ENCODE measurements around the gene WDR1.
"Not testable (repeated sequence)": the region's sequence is repeated elsewhere in the genome, so short reads cannot be mapped to it uniquely, and the experiment has no call there.

WDR1 gene

GRCh38 chr4:10151182-10151581 is 34.6 kb upstream of the WDR1 start:
- Mint-ChIP-seq H3K4me1 (peaks cover 21% of the 10 kb centered on the region), H3K9me3 (no peaks in the 10 kb centered on the region), H3K27ac (peak overlapping the region; percentile 87), H3K4me3 (no peak overlapping the region), H3K36me3 (no peaks in the 10 kb centered on the region), H3K27me3 (peaks cover 14% of the 10 kb centered on the region)
- ATAC-seq (ENCODE audit: low read depth), result peak; percentile 98
- peak; percentile 45 to 63 for DNase-seq (ENCODE audit: low spot score in 2 of 2)

DNA sequence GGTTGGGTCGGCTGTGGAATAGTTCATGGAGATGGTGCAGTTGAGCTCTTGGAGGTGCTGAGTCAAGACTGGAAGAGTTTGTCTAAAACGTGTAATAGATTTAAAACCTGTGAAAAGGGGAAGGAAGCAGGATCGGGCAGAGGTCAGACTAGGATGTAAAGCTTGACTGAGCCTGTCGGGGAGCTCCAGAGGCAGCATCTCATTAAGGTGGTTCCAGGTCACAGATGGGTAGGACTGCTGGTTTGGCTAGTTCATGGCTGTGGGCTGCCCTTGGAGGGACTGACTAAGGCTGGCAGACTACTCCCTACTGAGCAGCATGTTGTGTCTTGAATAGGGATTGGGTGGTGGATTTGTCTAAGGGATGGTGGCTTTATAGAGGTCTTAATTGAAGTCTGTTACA is 28.4 kb upstream of the WDR1 start:
- Mint-ChIP-seq H3K27me3 (peaks cover 8% of the 10 kb centered on the region), H3K4me1 (peaks cover 14% of the 10 kb centered on the region), H3K36me3 (no peaks in the 10 kb centered on the region), H3K9me3 (no peaks in the 10 kb centered on the region), H3K4me3 (no peak overlapping the region), H3K27ac (no peak overlapping the region)
- ATAC-seq (ENCODE audit: low read depth) (peak; percentile 92), DNase-seq (ENCODE audit: low spot score in 2 of 2) (peak in 1 of 2 donors; percentile 22)

DNA sequence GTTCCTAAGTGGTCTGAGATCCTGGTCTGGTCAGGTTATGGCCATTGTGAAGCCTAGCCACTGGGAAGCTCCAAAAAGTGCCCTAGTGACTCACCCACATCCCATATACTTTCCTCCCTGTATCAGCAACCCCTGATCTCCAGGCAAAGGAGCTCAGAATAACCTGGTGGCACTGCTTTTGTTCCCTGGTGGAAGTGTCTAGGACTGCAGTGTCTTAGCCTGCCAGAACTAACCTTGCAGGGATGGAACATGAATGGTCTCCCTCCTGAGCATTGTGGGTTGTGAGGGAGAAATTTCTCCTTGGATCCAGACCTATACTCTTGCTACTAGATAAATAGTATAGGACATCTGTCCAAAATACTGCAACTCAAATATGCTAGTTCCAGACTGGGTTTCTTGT is 27.9 kb upstream of the WDR1 start:
- Mint-ChIP-seq H3K4me1 (peaks cover 12% of the 10 kb centered on the region), H3K27ac (no peak overlapping the region), H3K4me3 (no peak overlapping the region), H3K9me3 (no peaks in the 10 kb centered on the region), H3K27me3 (peaks cover 8% of the 10 kb centered on the region), H3K36me3 (no peaks in the 10 kb centered on the region)
- ATAC-seq (ENCODE audit: low read depth), result no peak
- DNase-seq (ENCODE audit: low spot score in 2 of 2), result no peak

DNA sequence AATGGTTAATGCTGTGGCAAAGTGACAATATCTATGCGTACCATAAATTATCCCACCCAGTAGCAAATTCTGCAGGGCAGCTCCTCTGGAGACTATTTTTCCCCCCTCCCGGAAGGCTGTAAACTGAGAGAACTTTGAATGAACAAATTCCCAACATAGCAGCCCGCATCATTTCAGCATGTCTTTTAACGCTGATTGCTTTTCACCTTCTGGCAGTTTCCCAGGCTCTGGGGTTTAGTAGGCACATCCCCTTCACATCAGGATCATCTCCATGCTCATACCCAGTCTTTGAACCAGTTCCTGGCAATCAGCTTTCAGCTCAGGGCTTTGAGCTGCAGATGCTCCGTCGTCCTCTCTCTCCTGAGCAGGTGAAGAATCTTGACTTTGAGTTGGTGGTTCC is 26.6 kb upstream of the WDR1 start:
- DNase-seq (ENCODE audit: low spot score in 2 of 2), result no peak
- H3K9me3 Mint-ChIP-seq, result no peaks in the 10 kb centered on the region
- ATAC-seq (ENCODE audit: low read depth), result no peak
- no peak overlapping the region for H3K27ac Mint-ChIP-seq
- H3K27me3 Mint-ChIP-seq, result peaks cover 6% of the 10 kb centered on the region
- peaks cover 12% of the 10 kb centered on the region for H3K4me1 Mint-ChIP-seq
- no peak overlapping the region for H3K4me3 Mint-ChIP-seq
- H3K36me3 Mint-ChIP-seq, result no peaks in the 10 kb centered on the region

GRCh38 chr4:10140866-10141759 is 24.5 kb upstream of the WDR1 start:
- Mint-ChIP-seq H3K4me3 (no peak overlapping the region), H3K27me3 (peaks cover 6% of the 10 kb centered on the region), H3K9me3 (no peaks in the 10 kb centered on the region), H3K4me1 (peaks cover 12% of the 10 kb centered on the region), H3K27ac (no peak overlapping the region), H3K36me3 (no peaks in the 10 kb centered on the region)
- DNase-seq (ENCODE audit: low spot score in 2 of 2), result no peak
- no peak for ATAC-seq (ENCODE audit: low read depth)

- no peaks in the 10 kb centered on the region for H3K36me3 Mint-ChIP-seq
- H3K4me1 Mint-ChIP-seq, result peaks cover 4% of the 10 kb centered on the region
- H3K27me3 Mint-ChIP-seq, result peaks cover 6% of the 10 kb centered on the region
- no peak for DNase-seq (ENCODE audit: low spot score in 2 of 2)
- no peak for ATAC-seq (ENCODE audit: low read depth)
- no peak overlapping the region for H3K4me3 Mint-ChIP-seq
- no peak overlapping the region for H3K27ac Mint-ChIP-seq
- no peaks in the 10 kb centered on the region for H3K9me3 Mint-ChIP-seq
These were observed 22.9 kb upstream of the WDR1 start for GRCh38 chr4:10139518-10139917.

DNA sequence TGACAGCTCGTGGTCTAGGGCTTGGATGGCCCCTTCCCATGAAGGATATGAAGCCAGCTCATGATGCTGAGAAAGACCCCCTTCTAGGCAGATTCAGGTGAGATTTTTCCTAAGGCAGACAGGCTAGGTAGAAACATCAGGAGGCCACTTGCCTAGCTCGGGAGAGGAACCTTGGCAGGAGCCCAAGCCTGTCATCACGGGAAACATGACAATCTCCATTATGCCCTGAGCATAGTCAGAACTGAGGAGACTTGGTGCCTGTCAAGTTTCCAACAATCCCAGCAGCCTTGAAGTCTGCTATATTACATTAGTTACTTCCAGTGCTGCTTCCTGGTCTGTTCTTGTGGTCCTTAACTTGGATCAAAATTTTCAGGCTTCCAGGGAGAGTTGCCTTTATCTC is 18.7 kb upstream of the WDR1 start:
- ATAC-seq (ENCODE audit: low read depth) (no peak), DNase-seq (ENCODE audit: low spot score in 2 of 2) (no peak)
- Mint-ChIP-seq H3K4me3 (no peak overlapping the region), H3K4me1 (no peaks in the 10 kb centered on the region), H3K27me3 (peaks cover 14% of the 10 kb centered on the region), H3K9me3 (no peaks in the 10 kb centered on the region), H3K36me3 (no peaks in the 10 kb centered on the region), H3K27ac (no peak overlapping the region)

- Mint-ChIP-seq H3K27ac (no peak overlapping the region), H3K4me1 (no peaks in the 10 kb centered on the region), H3K36me3 (no peaks in the 10 kb centered on the region), H3K27me3 (peaks cover 14% of the 10 kb centered on the region), H3K9me3 (no peaks in the 10 kb centered on the region), H3K4me3 (no peak overlapping the region)
- ATAC-seq (ENCODE audit: low read depth) (no peak), DNase-seq (ENCODE audit: low spot score in 2 of 2) (no peak)
These were observed 17.5 kb upstream of the WDR1 start for GRCh38 chr4:10134141-10134540.

DNA sequence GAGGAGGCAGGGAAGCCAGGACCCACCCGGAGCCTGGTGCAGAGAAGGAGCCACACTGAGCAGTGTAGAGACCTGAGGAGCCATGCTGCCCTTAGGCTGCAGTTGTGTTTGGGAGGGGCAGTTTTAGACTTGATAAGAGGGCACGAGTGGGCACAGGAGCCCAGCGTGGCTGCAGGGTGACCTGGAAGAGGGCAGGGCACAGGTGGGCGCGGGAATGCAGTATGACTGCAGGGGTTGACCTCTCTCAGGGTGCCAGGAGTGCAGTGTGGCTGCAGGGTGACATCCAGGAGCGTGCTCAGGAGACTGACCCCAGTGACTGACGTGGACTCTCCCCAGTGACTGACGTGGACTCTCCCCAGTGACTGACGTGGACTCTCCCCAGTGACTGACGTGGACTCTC is 14.6 kb upstream of the WDR1 start:
- H3K4me3 Mint-ChIP-seq, result no peak overlapping the region
- ATAC-seq (ENCODE audit: low read depth), result no peak
- no peak for DNase-seq (ENCODE audit: low spot score in 2 of 2)
- no peaks in the 10 kb centered on the region for H3K36me3 Mint-ChIP-seq
- no peaks in the 10 kb centered on the region for H3K4me1 Mint-ChIP-seq
- no peak overlapping the region for H3K27ac Mint-ChIP-seq
- no peaks in the 10 kb centered on the region for H3K9me3 Mint-ChIP-seq
- H3K27me3 Mint-ChIP-seq, result peaks cover 14% of the 10 kb centered on the region

- no peak for DNase-seq (ENCODE audit: low spot score in 2 of 2)
- Mint-ChIP-seq H3K9me3 (no peaks in the 10 kb centered on the region), H3K27me3 (peaks cover 19% of the 10 kb centered on the region), H3K4me1 (no peaks in the 10 kb centered on the region), H3K36me3 (peaks cover 3% of the 10 kb centered on the region), H3K27ac (no peak overlapping the region), H3K4me3 (no peak overlapping the region)
- ATAC-seq (ENCODE audit: low read depth), result no peak
These were observed 13.7 kb upstream of the WDR1 start for GRCh38 chr4:10130178-10130888.

- no peak for DNase-seq (ENCODE audit: low spot score in 2 of 2)
- peaks cover 3% of the 10 kb centered on the region for H3K36me3 Mint-ChIP-seq
- no peaks in the 10 kb centered on the region for H3K4me1 Mint-ChIP-seq
- no peak overlapping the region for H3K27ac Mint-ChIP-seq
- no peaks in the 10 kb centered on the region for H3K9me3 Mint-ChIP-seq
- ATAC-seq (ENCODE audit: low read depth), result no peak
- no peak overlapping the region for H3K4me3 Mint-ChIP-seq
- peaks cover 19% of the 10 kb centered on the region for H3K27me3 Mint-ChIP-seq
These were observed 12.9 kb upstream of the WDR1 start for GRCh38 chr4:10129196-10130177.

DNA sequence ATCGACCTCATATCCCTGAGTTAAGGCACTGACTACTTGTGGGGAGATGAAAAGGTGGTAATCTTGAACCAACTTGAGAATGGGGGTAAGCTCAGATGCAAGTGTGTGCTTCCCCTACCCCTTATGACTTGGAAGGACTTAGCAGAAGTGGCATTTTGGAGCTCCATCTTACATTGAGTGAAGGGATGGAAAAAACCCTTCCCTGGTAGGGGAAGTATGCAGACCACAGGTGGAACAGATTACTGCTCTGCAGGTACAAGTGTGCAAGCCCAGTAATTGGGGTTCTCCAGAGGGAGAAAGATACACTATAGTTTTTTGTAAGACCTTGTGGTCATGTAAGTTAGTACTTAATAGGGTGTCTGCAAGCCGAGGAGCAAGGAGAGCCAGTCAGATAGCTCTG is 12.2 kb upstream of the WDR1 start:
- no peak for DNase-seq (ENCODE audit: low spot score in 2 of 2)
- Mint-ChIP-seq H3K4me1 (no peaks in the 10 kb centered on the region), H3K27ac (no peak overlapping the region), H3K9me3 (no peaks in the 10 kb centered on the region), H3K27me3 (peaks cover 17% of the 10 kb centered on the region), H3K4me3 (no peak overlapping the region), H3K36me3 (peaks cover 3% of the 10 kb centered on the region)
- ATAC-seq (ENCODE audit: low read depth), result no peak

- not testable (repeated sequence) for ATAC-seq (ENCODE audit: low read depth); H3K27ac Mint-ChIP-seq; H3K9me3 Mint-ChIP-seq; H3K4me1 Mint-ChIP-seq; DNase-seq (ENCODE audit: low spot score in 2 of 2); H3K4me3 Mint-ChIP-seq; H3K36me3 Mint-ChIP-seq
- H3K27me3 Mint-ChIP-seq, result peaks cover 13% of the 10 kb centered on the region
These were observed 10.9 kb upstream of the WDR1 start for GRCh38 chr4:10127531-10127930.

Data from memory B cell (primary cell).